Panc1 (cell line): ENCODE results near the gene PADI1. TPM values are rescaled to one million over a fixed set of nuclear protein-coding genes. Genes with fewer than 3 reads are reported as not detected.

ENCODE experiments used
- ATAC-seq: fragments of 200-7000 bp; cut with Tn5 transposase; 2 replicates; pipeline ENCODE4 v1.9.1; 2020; ENCODE audit warnings: mild to moderate bottlenecking, moderate library complexity
- BruUV-seq: library from RNA; stranded (reverse); fragments of 400-500 nt; replicated peaks from 2 replicates; lab custom pipeline; 2021; lab: Mats Ljungman, UMichigan
- CTCF ChIA-PET: fragments of 300-600 bp; sonication (Branson Sonifier 250); formaldehyde crosslinking; loops from one replicate; lab custom pipeline; 2022; ENCODE audit warnings: antibody characterized with exemption; lab: Charles Lee
- POLR2A ChIA-PET: fragments of 300-600 bp; sonication (Branson Sonifier 250); formaldehyde crosslinking; loops from one replicate; lab custom pipeline; 2022; ENCODE audit warnings: antibody characterized with exemption; lab: Charles Lee
- DNase-seq: peaks from one replicate; pipeline ENCODE4 v3.0.0-alpha.2; 2010; ENCODE audit warnings: low read depth, low spot score
- H3K27ac ChIP-seq: 2 replicates; pipeline ENCODE4 v1.5.1; 2011; ENCODE audit warnings: mild to moderate bottlenecking, low read length, inconsistent platforms
- H3K27me3 ChIP-seq: fragments of 200-500 bp; sonication (Bioruptor generic); 2 replicates; pipeline ENCODE4 v1.6.0; 2014; ENCODE audit warnings: low read length, inconsistent platforms; ENCODE audit not compliant: control insufficient read depth, insufficient read depth
- H3K36me3 ChIP-seq: fragments of 200-500 bp; sonication (Bioruptor generic); 2 replicates; pipeline ENCODE4 v1.5.1; 2014; ENCODE audit warnings: inconsistent platforms, mild to moderate bottlenecking, low read length, moderate library complexity; ENCODE audit not compliant: control insufficient read depth, insufficient read depth
- H3K4me1 ChIP-seq: 2 replicates; pipeline ENCODE4 v1.5.1; 2011; ENCODE audit warnings: inconsistent platforms, mild to moderate bottlenecking, low read length, moderate library complexity; ENCODE audit not compliant: control insufficient read depth, insufficient read depth
- H3K4me3 ChIP-seq, 2 experiments: 2 replicates each; pipeline ENCODE4 v1.5.1; 2011 to 2012; ENCODE audit warnings: low read depth in 2 of 2, low read length in 2 of 2, mild to moderate bottlenecking in 2 of 2, inconsistent platforms in 1 of 2, moderate library complexity in 1 of 2
- H3K9me3 ChIP-seq: fragments of 200-500 bp; sonication (Bioruptor generic); 2 replicates; pipeline ENCODE4 v1.5.1; 2014; ENCODE audit warnings: low read depth, mild to moderate bottlenecking, inconsistent platforms, low read length, moderate library complexity; ENCODE audit not compliant: control insufficient read depth, insufficient read depth
- CTCF ChIP-seq: fragments of 450-650 bp; IDR thresholded peaks from 2 replicates; pipeline ENCODE4 v1.5.1; 2017; ENCODE audit warnings: mild to moderate bottlenecking
- POLR2AphosphoS5 ChIP-seq: IDR thresholded peaks from 2 replicates; pipeline ENCODE4 v1.6.1; 2012; ENCODE audit warnings: mild to moderate bottlenecking, low read depth, low read length, moderate library complexity
- REST ChIP-seq, 2 experiments: IDR thresholded peaks; 2 replicates each; pipeline ENCODE4 v1.6.1; 2011 to 2012; ENCODE audit warnings: low read depth in 2 of 2, control low read depth in 1 of 2, low read length in 1 of 2, mild to moderate bottlenecking in 1 of 2, moderate library complexity in 1 of 2; ENCODE audit not compliant: insufficient read depth in 1 of 2
- SIN3A ChIP-seq: IDR thresholded peaks from 2 replicates; pipeline ENCODE4 v1.6.1; 2012; ENCODE audit warnings: low read depth, mild to moderate bottlenecking, low read length, moderate library complexity, borderline replicate concordance; ENCODE audit not compliant: insufficient read depth
- TCF7L2 ChIP-seq: IDR thresholded peaks from 2 replicates; pipeline ENCODE4 v1.6.1; 2011; ENCODE audit warnings: mild to moderate bottlenecking, low read depth, low read length, inconsistent platforms
- in situ Hi-C: cut with HindIII; loops from 2 replicates; pipeline ENCODE4 v1.10.0; 2016; ENCODE audit warnings: low sequenced_read_pairs, low pct_unique_long_range_greater_than_20kb
- intact Hi-C: fragments of 100-400 bp; cut with micrococcal nuclease; formaldehyde crosslinking; loops from one replicate; pipeline ENCODE4 v1.10.0; 2022; ENCODE audit not compliant: unreplicated experiment
- total RNA-seq: library from RNA; stranded (reverse); gene quantifications from one replicate; pipeline ENCODE4 v1.2.1, GENCODE V29; 2021; ENCODE audit not compliant: unreplicated experiment

PADI1 gene
- total RNA-seq, 1 experiment from 2014 or later, result 2.3 TPM

GRCh38 chr1:17196496-17197185 is 8.3 kb upstream of the PADI1 start:
- Histone ChIP-seq H3K36me3 (no peaks in the 10 kb centered on the region), H3K4me1 (peaks cover 52% of the 10 kb centered on the region), H3K4me3 (no peak overlapping the region), H3K27ac (peak overlapping the region; percentile 89), H3K9me3 (no peaks in the 10 kb centered on the region), H3K27me3 (no peaks in the 10 kb centered on the region)
- DNase-seq (no peak), ATAC-seq (no peak)
- CTCF ChIA-PET, result interaction anchor here (1.1 kb wide), 1 partner anchor 11 kb away, joined by 3 read pairs; no protein-coding TSS in a partner anchor
- no TSS peak for BruUV-seq
- no peak for TF ChIP-seq POLR2AphosphoS5
- TF ChIP-seq TCF7L2, result no peak
- TF ChIP-seq SIN3A, result no peak
- TF ChIP-seq REST (IDR thresholded peaks at IDR 0.05; ENCODE audit: insufficient read depth in 1 of 2, low read depth in 2 of 2, low read length in 1 of 2), result no peak
- TF ChIP-seq CTCF, result no peak
- intact Hi-C loops (no loop called here), in situ Hi-C loops (no loop called here)
- POLR2A ChIA-PET, result interaction anchor here (0.6 kb wide), 2 partner anchors 61 to 130 kb away, joined by 5 to 8 read pairs; no protein-coding TSS in a partner anchor

- TF ChIP-seq REST (IDR thresholded peaks at IDR 0.05; ENCODE audit: insufficient read depth in 1 of 2, low read depth in 2 of 2, low read length in 1 of 2) (no peak), CTCF (no peak), TCF7L2 (no peak), POLR2AphosphoS5 (no peak), SIN3A (no peak)
- intact Hi-C loops (no loop called here), in situ Hi-C loops (no loop called here)
- no peaks in the 10 kb centered on the region for H3K27me3 ChIP-seq
- H3K36me3 ChIP-seq, result no peaks in the 10 kb centered on the region
- no peaks in the 10 kb centered on the region for H3K9me3 ChIP-seq
- ATAC-seq (no peak), DNase-seq (no peak)
- ChIA-PET CTCF (no interaction called here), POLR2A (no interaction called here)
- H3K4me1 ChIP-seq, result peaks cover 50% of the 10 kb centered on the region
- H3K27ac ChIP-seq, result peak overlapping the region; percentile 89
- BruUV-seq, result no TSS peak
- no peak overlapping the region for H3K4me3 ChIP-seq
Observed at GRCh38 chr1:17197696-17198095, 7.2 kb upstream of the PADI1 start.
